Transverse colon (tissue), 4 donors: ENCODE data around the gene SUSD3.

Source experiments
- POLR2AphosphoS5 ChIP-seq, 3 donors: sonication (generic); formaldehyde crosslinking; IDR thresholded peaks; one replicate each; pipeline ENCODE4 v1.6.1; 2016; ENCODE audit warnings: antibody characterized with exemption in 3 of 3
- TF ChIP-seq, protein P1 (sequence below), 5 experiments: fragments of 200-600 bp in 3 of 5; fragments of 450-650 bp in 2 of 5; sonication (generic) in 3 of 5; IDR thresholded peaks; 1 replicate in 2 of 5; 2 replicates in 3 of 5; pipeline ENCODE4 v1.5.1; 2016 to 2017; ENCODE audit warnings: antibody characterized with exemption in 5 of 5, inconsistent platforms in 3 of 5, mild to moderate bottlenecking in 2 of 5, moderate library complexity in 1 of 5

DNA sequence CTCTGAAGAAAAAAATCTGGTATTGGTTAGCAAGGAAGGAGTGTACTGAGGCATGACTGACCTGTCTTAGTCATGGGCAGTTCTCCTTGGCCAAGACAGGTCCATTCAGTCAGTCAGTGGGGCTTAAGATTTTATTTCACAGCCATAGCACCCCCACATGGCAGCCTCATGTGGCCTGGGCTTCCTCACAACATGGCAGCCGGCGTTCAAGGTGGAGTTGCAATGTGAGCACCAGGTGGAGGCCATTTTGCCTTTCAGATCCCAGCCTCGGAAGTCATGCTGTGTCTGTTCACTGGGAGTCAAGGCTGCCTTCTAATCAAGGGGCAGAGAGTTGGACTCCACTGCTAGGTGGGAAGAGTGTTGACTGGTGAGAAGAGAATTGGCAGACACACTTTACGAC lies 27.2 kb downstream of the SUSD3 start:
- TF ChIP-seq, protein P1, sequence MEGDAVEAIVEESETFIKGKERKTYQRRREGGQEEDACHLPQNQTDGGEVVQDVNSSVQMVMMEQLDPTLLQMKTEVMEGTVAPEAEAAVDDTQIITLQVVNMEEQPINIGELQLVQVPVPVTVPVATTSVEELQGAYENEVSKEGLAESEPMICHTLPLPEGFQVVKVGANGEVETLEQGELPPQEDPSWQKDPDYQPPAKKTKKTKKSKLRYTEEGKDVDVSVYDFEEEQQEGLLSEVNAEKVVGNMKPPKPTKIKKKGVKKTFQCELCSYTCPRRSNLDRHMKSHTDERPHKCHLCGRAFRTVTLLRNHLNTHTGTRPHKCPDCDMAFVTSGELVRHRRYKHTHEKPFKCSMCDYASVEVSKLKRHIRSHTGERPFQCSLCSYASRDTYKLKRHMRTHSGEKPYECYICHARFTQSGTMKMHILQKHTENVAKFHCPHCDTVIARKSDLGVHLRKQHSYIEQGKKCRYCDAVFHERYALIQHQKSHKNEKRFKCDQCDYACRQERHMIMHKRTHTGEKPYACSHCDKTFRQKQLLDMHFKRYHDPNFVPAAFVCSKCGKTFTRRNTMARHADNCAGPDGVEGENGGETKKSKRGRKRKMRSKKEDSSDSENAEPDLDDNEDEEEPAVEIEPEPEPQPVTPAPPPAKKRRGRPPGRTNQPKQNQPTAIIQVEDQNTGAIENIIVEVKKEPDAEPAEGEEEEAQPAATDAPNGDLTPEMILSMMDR (IDR thresholded peaks at IDR 0.05): no peak
- TF ChIP-seq POLR2AphosphoS5 (IDR thresholded peaks at IDR 0.05): no peak
